Measurements from ENCODE around the gene NCKAP5L.
"Not testable (repeated sequence)": the region's sequence is repeated elsewhere in the genome, so short reads cannot be mapped to it uniquely, and the experiment has no call there.

NCKAP5L gene

DNA sequence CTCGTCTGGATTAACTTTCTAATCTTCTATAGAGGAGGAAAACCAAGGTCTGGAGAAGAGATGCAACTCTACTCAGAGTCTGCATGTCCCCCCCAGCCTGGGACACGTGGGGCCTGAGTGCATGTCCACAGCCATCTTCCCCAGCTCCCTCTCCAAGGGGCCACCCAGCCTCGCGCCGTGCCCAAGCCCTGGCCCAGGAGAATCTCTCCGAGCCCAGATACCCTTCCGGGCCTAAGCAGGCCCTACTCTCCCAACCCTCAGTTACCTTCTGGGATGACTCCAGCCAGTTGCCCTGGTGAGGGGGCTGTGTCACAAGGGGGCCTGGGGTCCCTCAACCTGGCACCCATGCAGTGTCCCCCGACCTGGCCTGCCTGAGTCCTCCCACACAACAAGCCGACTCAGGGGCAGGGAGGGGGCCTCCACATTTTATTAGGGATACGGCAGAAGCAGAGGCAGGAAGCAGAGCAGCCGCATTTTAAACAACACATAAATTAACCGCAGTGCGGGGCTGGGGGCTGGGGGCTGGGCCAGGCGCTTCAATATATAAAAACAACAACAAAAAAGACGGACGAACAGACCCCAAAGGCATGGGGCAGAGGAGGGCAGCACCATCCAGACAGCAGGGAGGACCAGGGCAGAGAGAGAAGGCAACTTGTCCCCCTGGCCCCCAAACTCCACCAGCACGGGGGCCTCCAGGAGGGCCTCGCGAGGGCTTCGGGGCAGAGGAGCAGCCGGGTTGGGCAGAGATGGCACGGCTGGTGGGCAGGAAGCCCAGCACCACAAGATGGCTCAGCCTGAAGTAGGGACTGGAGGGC lies 37.3 kb downstream of the NCKAP5L start:
- DNase-seq (ENCODE audit: extremely low spot score) = peak; percentile 8
- TF ChIP-seq, protein P1, sequence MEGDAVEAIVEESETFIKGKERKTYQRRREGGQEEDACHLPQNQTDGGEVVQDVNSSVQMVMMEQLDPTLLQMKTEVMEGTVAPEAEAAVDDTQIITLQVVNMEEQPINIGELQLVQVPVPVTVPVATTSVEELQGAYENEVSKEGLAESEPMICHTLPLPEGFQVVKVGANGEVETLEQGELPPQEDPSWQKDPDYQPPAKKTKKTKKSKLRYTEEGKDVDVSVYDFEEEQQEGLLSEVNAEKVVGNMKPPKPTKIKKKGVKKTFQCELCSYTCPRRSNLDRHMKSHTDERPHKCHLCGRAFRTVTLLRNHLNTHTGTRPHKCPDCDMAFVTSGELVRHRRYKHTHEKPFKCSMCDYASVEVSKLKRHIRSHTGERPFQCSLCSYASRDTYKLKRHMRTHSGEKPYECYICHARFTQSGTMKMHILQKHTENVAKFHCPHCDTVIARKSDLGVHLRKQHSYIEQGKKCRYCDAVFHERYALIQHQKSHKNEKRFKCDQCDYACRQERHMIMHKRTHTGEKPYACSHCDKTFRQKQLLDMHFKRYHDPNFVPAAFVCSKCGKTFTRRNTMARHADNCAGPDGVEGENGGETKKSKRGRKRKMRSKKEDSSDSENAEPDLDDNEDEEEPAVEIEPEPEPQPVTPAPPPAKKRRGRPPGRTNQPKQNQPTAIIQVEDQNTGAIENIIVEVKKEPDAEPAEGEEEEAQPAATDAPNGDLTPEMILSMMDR (IDR thresholded peaks at IDR 0.05; ENCODE audit: control extremely low read depth, extremely low read depth, low read depth, missing control alignments) = no peak
- ChIA-PET CTCF (interaction anchor here (2.6 kb wide), 1 partner anchor 13 kb away, joined by 8 read pairs; no protein-coding TSS in a partner anchor), POLR2A (no interaction called here)

- ChIA-PET POLR2A (interaction anchor here (0.6 kb wide), 1 partner anchor 32 kb away, joined by 3 read pairs; no protein-coding TSS in a partner anchor), CTCF (no interaction called here)
- no peak for DNase-seq (ENCODE audit: extremely low spot score)
- TF ChIP-seq, protein P1 (IDR thresholded peaks at IDR 0.05; ENCODE audit: control extremely low read depth, extremely low read depth, low read depth, missing control alignments) = no peak
Observed at GRCh38 chr12:49789992-49790391, 38.2 kb downstream of the NCKAP5L start.

- no peak for DNase-seq (ENCODE audit: extremely low spot score)
- TF ChIP-seq, protein P1 (IDR thresholded peaks at IDR 0.05; ENCODE audit: control extremely low read depth, extremely low read depth, low read depth, missing control alignments) = no peak
- ChIA-PET CTCF (interaction anchor here (1.0 kb wide), 1 partner anchor 11 kb away, joined by 3 read pairs; no protein-coding TSS in a partner anchor), POLR2A (no interaction called here)
Observed at GRCh38 chr12:49787672-49788071, 40.5 kb downstream of the NCKAP5L start.

- CTCF ChIA-PET = interaction anchor here (0.8 to 2.2 kb wide), 5 partner anchors 7 to 82 kb away, joined by 4 to 8 read pairs (median 5); no protein-coding TSS in a partner anchor
- TF ChIP-seq, protein P1 (IDR thresholded peaks at IDR 0.05; ENCODE audit: control extremely low read depth, extremely low read depth, low read depth, missing control alignments) = no peak
- DNase-seq (ENCODE audit: extremely low spot score) = no peak
- POLR2A ChIA-PET = no interaction called here
Observed at GRCh38 chr12:49784756-49785409, 43.3 kb downstream of the NCKAP5L start.

GRCh38 chr12:49783917-49784676 lies 44.1 kb downstream of the NCKAP5L start:
- TF ChIP-seq, protein P1 (IDR thresholded peaks at IDR 0.05; ENCODE audit: control extremely low read depth, extremely low read depth, low read depth, missing control alignments) = no peak
- no peak for DNase-seq (ENCODE audit: extremely low spot score)
- ChIA-PET POLR2A (no interaction called here), CTCF (interaction anchor here (0.8 to 1.9 kb wide), 4 partner anchors 20 to 83 kb away, joined by 4 to 6 read pairs (median 5); no protein-coding TSS in a partner anchor)

- DNase-seq (ENCODE audit: extremely low spot score); POLR2A ChIA-PET: not testable (repeated sequence)
- CTCF ChIA-PET = interaction anchor here (0.7 to 1.2 kb wide), 3 partner anchors 23 to 91 kb away, joined by 3 read pairs; no protein-coding TSS in a partner anchor
Observed at GRCh38 chr12:49780914-49781313, 47.3 kb downstream of the NCKAP5L start.
